GM12878 (cell line): ENCODE data around the gene OLFML3. TPM values are rescaled to one million over a fixed set of nuclear protein-coding genes. Genes with fewer than 3 reads are reported as not detected.

Experiments used
- ATAC-seq: fragments of 200-7000 bp; cut with Tn5 transposase; 3 replicates; pipeline ENCODE4 v1.9.1; 2020; ENCODE audit warnings: mild to moderate bottlenecking, moderate library complexity
- BruUV-seq: library from RNA; stranded (reverse); fragments of 400-500 nt; replicated peaks from 2 replicates; lab custom pipeline; 2021; lab: Mats Ljungman, UMichigan
- CTCF ChIA-PET: fragments of 300-600 bp; sonication (Branson Sonifier 250); formaldehyde crosslinking; extraction: SDS; loops from one replicate; lab custom pipeline; 2021; ENCODE audit warnings: inconsistent platforms; lab: Yijun Ruan, JAX
- POLR2A ChIA-PET: fragments of 350-600 bp; formaldehyde crosslinking; extraction: SDS; loops from one replicate; lab custom pipeline; 2021; ENCODE audit warnings: inconsistent platforms; lab: Charles Lee
- RAD21 ChIA-PET: fragments of 300-600 bp; sonication (Branson Sonifier 250); formaldehyde crosslinking; loops from one replicate; lab custom pipeline; 2023; ENCODE audit warnings: antibody characterized with exemption; ENCODE audit not compliant: unreplicated experiment; lab: Charles Lee
- SMC1A ChIA-PET: fragments of 300-600 bp; sonication (Branson Sonifier 250); formaldehyde crosslinking; loops from one replicate; lab custom pipeline; 2023; ENCODE audit not compliant: unreplicated experiment, uncharacterized antibody; lab: Charles Lee
- DNase-seq: peaks from one replicate; pipeline ENCODE4 v3.0.0-alpha.2; 2011; ENCODE audit warnings: low read depth, low spot score
- FAIRE-seq: peaks from 3 replicates; lab custom pipeline; 2011; peaks lifted over from hg19 to GRCh38; lab: Jason Lieb, UNC
- H2AFZ ChIP-seq: 2 replicates; pipeline ENCODE4 v1.6.0; 2011; ENCODE audit warnings: low read depth, low read length, control low read depth; ENCODE audit not compliant: control insufficient read depth
- H3K27ac ChIP-seq: 2 replicates; pipeline ENCODE4 v1.5.1; 2011; ENCODE audit warnings: control low read depth; ENCODE audit not compliant: control insufficient read depth, insufficient read depth
- H3K27me3 ChIP-seq, 2 experiments: replicated peaks in 1 of 2; 2 replicates each; pipeline versions ENCODE4 v1.6.0 to v1.6.1; 2011; ENCODE audit warnings: low read length in 1 of 2; ENCODE audit not compliant: control insufficient read depth in 2 of 2, insufficient read depth in 2 of 2
- H3K36me3 ChIP-seq, 2 experiments: 2 replicates each; pipeline ENCODE4 v1.5.1; 2011; ENCODE audit warnings: low read length in 1 of 2; ENCODE audit not compliant: control insufficient read depth in 2 of 2, insufficient read depth in 2 of 2
- H3K4me1 ChIP-seq: 2 replicates; pipeline ENCODE4 v1.6.1; 2011; ENCODE audit warnings: mild to moderate bottlenecking, low read length, moderate library complexity, mixed read lengths; ENCODE audit not compliant: control insufficient read depth, insufficient read depth
- H3K4me2 ChIP-seq: 2 replicates; pipeline ENCODE4 v1.6.0; 2011; ENCODE audit warnings: control low read depth; ENCODE audit not compliant: control insufficient read depth, insufficient read depth
- H3K4me3 ChIP-seq: fragments of 200-600 bp; sonication (generic); 2 replicates; pipeline ENCODE4 v1.5.1; 2016
- H3K79me2 ChIP-seq: 2 replicates; pipeline ENCODE4 v1.6.0; 2011; ENCODE audit warnings: low read length; ENCODE audit not compliant: control insufficient read depth, insufficient read depth
- H3K9ac ChIP-seq: 2 replicates; pipeline ENCODE4 v1.8.0; 2011; ENCODE audit warnings: low read length, control low read depth, mixed read lengths; ENCODE audit not compliant: control insufficient read depth, insufficient read depth
- H3K9me3 ChIP-seq: replicated peaks from 3 replicates; pipeline ENCODE4 v1.5.1; 2011; ENCODE audit warnings: mild to moderate bottlenecking, low read length; ENCODE audit not compliant: control insufficient read depth, insufficient read depth
- H4K20me1 ChIP-seq: 2 replicates; pipeline ENCODE4 v1.6.0; 2011; ENCODE audit not compliant: control insufficient read depth, insufficient read depth
- CBFB ChIP-seq: IDR thresholded peaks from 2 replicates; pipeline ENCODE4 v1.6.1; 2016; ENCODE audit warnings: antibody characterized with exemption, low read depth
- E4F1 ChIP-seq: fragments of 450-650 bp; IDR thresholded peaks from 2 replicates; pipeline ENCODE4 v1.6.1; 2018; ENCODE audit warnings: borderline replicate concordance, mild to moderate bottlenecking; ENCODE audit not compliant: partially characterized antibody
- IRF3 ChIP-seq: fragments of 450-650 bp; IDR thresholded peaks from 2 replicates; pipeline ENCODE4 v1.6.1; 2014; ENCODE audit warnings: mild to moderate bottlenecking
- IRF4 ChIP-seq: IDR thresholded peaks from 2 replicates; pipeline ENCODE4 v1.6.1; 2011; ENCODE audit warnings: low read depth, low read length
- MEF2B ChIP-seq: fragments of 450-650 bp; IDR thresholded peaks from 2 replicates; pipeline ENCODE4 v1.6.1; 2018; ENCODE audit warnings: mild to moderate bottlenecking, moderate library complexity; ENCODE audit not compliant: partially characterized antibody, poor library complexity, severe bottlenecking
- MXI1 ChIP-seq: fragments of 150-350 bp; IDR thresholded peaks from 2 replicates; pipeline ENCODE4 v1.6.1; 2011; ENCODE audit warnings: low read depth, mild to moderate bottlenecking, inconsistent platforms, low read length, improper control_type of control experiment
- POLR2AphosphoS5 ChIP-seq: IDR thresholded peaks from 2 replicates; pipeline ENCODE4 v1.6.1; 2011; ENCODE audit warnings: mild to moderate bottlenecking, low read length, inconsistent platforms
- STAT1 ChIP-seq: fragments of 450-650 bp; conservative IDR thresholded peaks from 2 replicates; pipeline ENCODE4 v1.6.1; 2014; ENCODE audit warnings: antibody characterized with exemption, mild to moderate bottlenecking
- STAT3 ChIP-seq: IDR thresholded peaks from 2 replicates; pipeline ENCODE4 v1.6.1; 2011; ENCODE audit warnings: low read depth, low read length, improper control_type of control experiment
- TCF12 ChIP-seq: IDR thresholded peaks from 2 replicates; pipeline ENCODE4 v1.6.1; 2011; ENCODE audit warnings: low read depth, mild to moderate bottlenecking, low read length
- WGBS: methylation state at CpG from one replicate; pipeline ENCODE4 v1.1.6; 2016; ENCODE audit warnings: low lambda C conversion rate; ENCODE audit not compliant: insufficient replicate concordance, insufficient coverage; ENCODE audit errors: missing lambda C conversion rate; 5-methylcytosine and 5-hydroxymethylcytosine counted together
- in situ Hi-C: fragments of 300-500 bp; cut with MboI; formaldehyde crosslinking; loops from 9 replicates; pipeline ENCODE4 v1.14.3; 2018; ENCODE audit warnings: mixed read lengths
- intact Hi-C: fragments of 100-400 bp; cut with micrococcal nuclease; formaldehyde crosslinking; loops from one replicate; pipeline ENCODE4 v1.14.2; 2022; ENCODE audit not compliant: unreplicated experiment
- polyA plus RNA-seq, 11 experiments: library from polyadenylated mRNA; depleted of rRNA in 4 of 11; unstranded in 6 of 11; stranded (reverse) in 5 of 11; fragments of >200 nt; fragmentation: Nextera tagmentation in 4 of 11; fragmentation: Illumina TruSeq in 1 of 11; extraction: Ambion mirVana in 4 of 11; extraction: Trizol in 1 of 11; gene quantifications; 1 replicate in 1 of 11; 2 replicates in 10 of 11; pipeline versions ENCODE4 v1.2.1 to v1.2.3, GENCODE V29; 2011 to 2016; ENCODE audit warnings: inconsistent platforms in 2 of 11, missing spikeins in 2 of 11, low read depth in 1 of 11
- total RNA-seq, 4 experiments: library from RNA; depleted of rRNA in 3 of 4; stranded (reverse); fragments of >200 nt in 3 of 4; fragmentation: Illumina TruSeq in 1 of 4; extraction: Trizol in 1 of 4; gene quantifications; 2 replicates each; pipeline versions ENCODE4 v1.2.1 to v1.2.3, GENCODE V29; 2013 to 2021

Gene OLFML3
- total and polyA plus RNA-seq, 10 of the 15 experiments (the other 5 are each of a cell fraction or from before 2014, with no cell fraction given): 0.03 TPM; not detected in 9

- in situ Hi-C loops (no loop called here), intact Hi-C loops (no loop called here)
- peak overlapping the region; percentile 23; the same call in 1 of the 2 replicates for H2AFZ ChIP-seq
- H3K9me3 ChIP-seq: peaks cover 7% of the 10 kb centered on the region
- peak overlapping the region; percentile 1; the same call in 1 of the 2 replicates for H3K4me3 ChIP-seq
- ChIA-PET RAD21 (interaction anchor here (0.8 to 3.3 kb wide), 11 partner anchors 9 to 189 kb away, joined by 3 to 27 read pairs (median 4); partner anchors contain the start of gene HIPK1), SMC1A (interaction anchor here (0.6 to 6.4 kb wide), 23 partner anchors 9 to 399 kb away, joined by 3 to 99 read pairs (median 5); partner anchors contain the start of genes AP4B1, DCLRE1B, HIPK1 and RSBN1), CTCF (interaction anchor here (0.6 to 2.4 kb wide), 13 partner anchors 8 to 336 kb away, joined by 3 to 19 read pairs (median 4); partner anchors contain the start of gene AP4B1), POLR2A (interaction anchor here (0.6 to 4.6 kb wide), 7 partner anchors 10 to 214 kb away, joined by 3 to 34 read pairs (median 5); partner anchors contain the start of genes AP4B1 and HIPK1)
- ATAC-seq: peak; percentile 64
- FAIRE-seq: no peak
- H3K27me3 ChIP-seq: no peaks in the 10 kb centered on the region
- peaks cover 52% of the 10 kb centered on the region for H3K79me2 ChIP-seq
- H3K4me2 ChIP-seq: peak overlapping the region; percentile 74
- peak overlapping the region; percentile 50 for H3K27ac ChIP-seq
- BruUV-seq: no TSS peak
- no peaks in the 10 kb centered on the region; the same call in 1 of the 2 replicates for H4K20me1 ChIP-seq
- H3K9ac ChIP-seq: no peak overlapping the region; the same call in 1 of the 2 replicates
- TF ChIP-seq MEF2B (no peak), TCF12 (no peak), POLR2AphosphoS5 (no peak), IRF3 (no peak), IRF4 (no peak), STAT3 (no peak), MXI1 (no peak), STAT1 (no peak), CBFB (no peak), E4F1 (no peak)
- 58% methylated on average over 3 of the region's 3 CpGs for WGBS
- peaks cover 24% of the 10 kb centered on the region for H3K4me1 ChIP-seq
- DNase-seq: no peak
- H3K36me3 ChIP-seq: peaks cover 0 to 3% of the 10 kb centered on the region in 2 experiments; a peak in 2 of 4 replicates
Observed at GRCh38 chr1:113946678-113947387, 32.4 kb upstream of the OLFML3 start.
